GM10847 (cell line): ENCODE measurements around the gene PCBP3.

ENCODE experiments used
- POLR2A ChIP-seq: IDR thresholded peaks from 2 replicates; pipeline ENCODE4 v1.6.1; 2011; ENCODE audit not compliant: insufficient read length; ENCODE audit errors: extremely low read depth

PCBP3 gene

DNA sequence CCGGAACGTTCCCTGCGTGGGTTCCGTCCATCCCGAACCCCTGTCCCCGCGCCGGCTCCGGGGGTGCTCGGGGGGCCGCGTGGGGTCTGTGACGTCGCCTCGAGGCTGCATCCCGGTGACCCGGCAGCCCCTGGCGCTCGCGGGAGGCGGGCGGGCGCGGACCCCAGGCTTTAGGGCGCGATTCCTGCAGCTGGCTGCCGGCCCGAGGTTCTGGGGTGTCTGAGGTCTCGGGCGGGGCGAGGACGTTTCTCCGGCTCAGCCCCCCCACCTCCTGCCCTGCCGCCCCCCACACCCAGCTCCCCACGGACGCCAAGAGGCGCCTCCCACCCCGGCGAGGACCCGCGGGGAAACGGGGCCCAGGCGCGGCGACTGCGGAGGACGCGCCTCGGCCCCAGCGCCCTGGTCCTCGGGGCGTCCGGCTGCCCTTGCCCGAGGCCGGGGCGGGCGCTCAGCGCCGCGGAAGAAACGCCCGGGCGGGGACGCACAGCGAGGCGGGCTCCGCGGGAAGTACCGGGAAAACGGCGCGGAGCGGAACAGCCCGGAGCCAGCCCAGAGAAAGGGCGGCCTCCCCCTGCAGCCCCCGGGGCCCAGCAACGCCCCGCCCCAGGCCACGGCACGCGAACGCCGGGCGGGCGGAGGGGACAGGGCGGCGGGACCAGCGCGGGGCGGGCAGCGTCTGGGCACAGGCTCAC lies 1.3 kb upstream of the PCBP3 start:
- TF ChIP-seq POLR2A, result no peak

DNA sequence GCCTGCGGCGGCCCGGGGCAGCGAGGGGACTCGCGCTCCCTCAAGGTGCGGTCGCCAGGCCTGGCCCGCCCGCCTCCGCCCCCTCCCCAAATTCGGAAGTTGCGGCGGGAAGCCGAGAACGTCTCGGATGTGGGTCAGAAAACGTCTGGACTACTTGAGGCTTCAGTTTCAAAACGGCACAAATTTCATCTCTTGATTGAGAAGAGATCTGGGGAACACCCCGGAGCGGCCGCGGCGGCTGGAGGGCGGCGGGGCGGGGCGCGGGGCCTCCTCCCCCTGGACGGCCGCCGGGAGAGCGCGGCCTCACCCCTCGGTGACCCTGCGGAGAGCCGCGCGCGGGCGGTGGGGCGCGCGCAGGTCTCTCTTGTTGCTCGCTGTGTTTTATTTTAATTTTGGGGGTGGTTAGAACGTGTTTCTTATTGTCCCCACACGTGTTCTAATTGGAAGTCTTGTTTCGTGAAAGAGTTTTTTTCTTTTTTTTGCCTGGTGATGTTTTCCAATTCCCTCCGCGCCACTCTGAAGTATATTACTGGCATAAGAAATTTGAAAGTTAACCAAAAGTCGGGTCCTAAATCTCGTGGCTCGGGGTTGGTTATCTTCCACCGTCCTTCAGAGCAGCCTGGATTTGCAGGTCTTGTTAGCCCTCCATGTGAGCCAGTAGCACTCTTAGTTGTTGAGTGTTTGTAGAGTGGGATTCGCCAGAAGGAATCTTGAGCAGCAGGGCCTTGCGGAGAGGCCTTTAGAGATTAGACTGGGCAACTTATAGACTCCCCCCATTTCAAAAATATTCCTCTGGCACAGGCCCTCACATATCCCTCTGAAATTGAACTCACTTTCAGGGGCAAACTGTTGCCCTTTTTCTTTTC lies 749 bp downstream of the PCBP3 start:
- no peak for TF ChIP-seq POLR2A

DNA sequence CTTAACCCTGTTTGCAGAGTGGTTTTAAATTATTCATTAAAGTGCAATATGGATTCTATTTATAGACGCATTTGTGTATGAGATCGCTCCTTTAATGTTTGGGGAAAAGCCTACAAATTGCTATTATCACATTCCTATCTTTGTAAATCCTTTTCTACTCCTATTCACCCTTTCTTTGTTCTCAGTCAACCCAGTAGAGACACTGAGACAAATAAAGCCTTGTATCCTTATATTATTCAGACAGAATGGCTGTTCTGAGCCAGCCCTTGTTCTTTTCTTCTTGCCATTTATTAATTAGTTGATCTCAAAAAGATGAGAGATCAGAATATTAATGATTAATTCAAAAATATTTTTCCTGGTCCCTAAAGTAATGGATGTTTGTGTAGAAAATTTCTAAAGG lies 8.4 kb downstream of the PCBP3 start:
- TF ChIP-seq POLR2A, result no peak

DNA sequence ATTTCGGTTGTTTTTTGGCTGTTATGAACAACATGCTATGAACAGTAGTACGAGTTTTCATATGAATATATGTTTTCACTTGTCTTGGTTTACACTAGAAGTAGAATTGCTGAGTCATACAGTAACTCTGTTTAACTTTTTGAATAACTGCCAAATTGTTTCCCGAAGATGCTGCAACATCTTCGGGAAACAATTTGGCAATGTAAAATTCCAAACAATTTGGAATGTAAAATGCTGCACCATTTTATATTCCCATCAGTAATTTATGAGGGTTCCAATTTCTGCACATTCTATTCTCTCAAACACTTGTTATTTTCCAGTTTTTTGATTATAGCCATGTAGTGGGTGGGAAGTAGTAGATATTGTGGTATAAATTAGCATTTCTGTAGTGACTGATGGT lies 11.6 kb downstream of the PCBP3 start:
- TF ChIP-seq POLR2A, result no peak

DNA sequence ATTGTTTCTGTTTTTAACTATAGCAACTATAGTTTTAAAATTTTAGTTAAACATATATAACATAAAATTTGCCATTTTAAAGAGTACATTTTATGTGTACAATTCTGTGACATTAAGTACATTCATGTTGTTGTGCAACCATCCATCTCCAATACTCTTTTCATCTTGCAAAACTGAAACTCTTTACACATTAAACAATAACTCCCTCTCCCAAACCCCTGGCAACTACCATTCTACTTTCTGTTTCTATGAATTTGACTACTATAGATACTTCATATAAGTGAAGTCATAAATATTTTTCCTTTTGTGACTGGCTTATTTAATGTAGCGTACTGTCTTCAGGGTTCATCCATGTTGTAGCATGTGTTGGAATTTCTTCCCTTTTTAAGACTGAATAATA lies 25.9 kb downstream of the PCBP3 start:
- no peak for TF ChIP-seq POLR2A

DNA sequence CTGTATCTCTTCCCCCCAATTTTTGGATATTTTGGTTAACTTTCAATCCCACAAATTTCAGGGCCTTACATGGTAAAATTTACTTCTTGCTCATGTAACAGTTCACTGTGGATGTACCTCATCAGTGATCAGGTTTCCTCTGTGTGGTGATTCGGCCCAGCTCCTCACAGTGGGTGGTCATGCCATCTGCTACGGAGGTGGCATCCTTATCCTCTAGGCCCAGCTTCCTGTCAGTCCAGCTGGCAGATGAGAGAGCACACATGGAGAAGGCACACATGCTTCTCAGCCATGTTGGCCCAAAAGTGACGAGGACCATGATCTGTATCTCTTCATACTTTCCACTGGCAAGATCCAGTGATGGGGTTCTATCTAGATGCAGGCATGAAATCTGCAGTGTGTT lies 27.2 kb downstream of the PCBP3 start:
- no peak for TF ChIP-seq POLR2A

DNA sequence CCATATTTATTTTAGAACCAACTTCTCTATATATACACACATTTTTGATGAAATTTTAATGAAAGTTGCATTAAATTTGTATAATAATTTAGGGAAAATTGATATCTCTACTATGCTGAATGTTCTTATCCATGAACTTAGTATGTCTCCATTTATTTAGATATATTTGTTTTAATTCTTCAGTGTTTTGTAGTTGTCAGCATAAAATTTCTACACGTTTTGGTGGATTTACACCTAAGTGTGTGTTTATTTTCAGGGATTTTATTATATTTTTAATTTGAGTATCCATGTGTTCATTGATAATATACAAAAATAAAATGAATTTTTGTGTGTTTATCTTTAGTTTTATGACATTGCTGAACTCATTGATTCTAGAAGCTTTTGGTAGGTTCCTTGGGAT lies 36.7 kb downstream of the PCBP3 start:
- TF ChIP-seq POLR2A, result no peak

DNA sequence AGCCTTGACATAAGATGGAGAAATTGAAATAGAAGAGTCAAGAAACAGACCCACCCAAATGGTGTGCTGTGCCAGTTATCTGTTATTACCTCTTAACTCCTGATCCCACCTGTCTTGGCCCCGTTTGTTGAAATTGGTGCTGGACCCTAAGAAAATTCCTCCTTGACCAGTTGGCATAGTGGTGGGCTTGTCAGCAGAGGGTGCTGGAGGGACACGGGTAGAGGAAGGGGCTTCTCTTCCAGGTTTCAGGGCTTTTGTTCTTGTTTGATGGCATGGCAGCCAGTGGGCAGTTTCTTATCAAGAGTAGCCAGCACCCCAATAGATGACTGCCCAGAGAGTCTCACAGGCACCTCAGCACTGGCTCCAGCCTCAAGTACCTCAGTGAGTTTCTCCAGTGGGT lies 51.6 kb downstream of the PCBP3 start:
- no peak for TF ChIP-seq POLR2A

DNA sequence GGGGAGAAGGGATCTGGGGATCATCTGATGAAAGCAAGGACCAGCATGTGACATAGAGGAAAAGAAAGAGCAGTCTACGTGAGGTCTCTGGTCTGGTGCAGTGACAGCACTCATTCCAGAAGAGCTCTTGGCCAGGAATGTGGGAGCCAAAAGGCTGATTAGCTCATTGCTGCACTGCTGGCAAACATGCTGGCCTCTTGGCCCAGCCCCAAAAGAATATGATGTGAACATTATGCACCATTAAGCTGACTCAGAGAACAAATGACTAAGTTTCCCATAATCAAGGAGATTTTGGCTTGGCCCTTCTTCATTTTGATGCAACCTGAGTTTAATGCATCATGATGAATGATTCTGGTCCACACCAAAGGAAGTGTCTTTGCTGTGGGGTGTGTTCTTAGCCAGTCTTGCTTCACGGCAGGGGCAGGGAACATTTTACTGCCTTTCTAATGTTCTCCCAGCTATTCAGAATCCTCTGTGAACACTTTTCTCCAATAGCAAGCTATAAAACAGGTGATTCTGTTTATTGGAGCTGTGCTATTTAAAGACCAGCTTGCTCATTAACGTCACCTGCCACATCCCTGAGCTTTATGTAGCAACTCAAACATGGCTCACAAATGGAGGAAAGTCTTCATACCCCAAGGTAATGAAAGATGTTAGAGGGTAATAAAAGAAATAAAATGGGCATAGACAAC lies 55.1 kb downstream of the PCBP3 start:
- TF ChIP-seq POLR2A, result no peak

DNA sequence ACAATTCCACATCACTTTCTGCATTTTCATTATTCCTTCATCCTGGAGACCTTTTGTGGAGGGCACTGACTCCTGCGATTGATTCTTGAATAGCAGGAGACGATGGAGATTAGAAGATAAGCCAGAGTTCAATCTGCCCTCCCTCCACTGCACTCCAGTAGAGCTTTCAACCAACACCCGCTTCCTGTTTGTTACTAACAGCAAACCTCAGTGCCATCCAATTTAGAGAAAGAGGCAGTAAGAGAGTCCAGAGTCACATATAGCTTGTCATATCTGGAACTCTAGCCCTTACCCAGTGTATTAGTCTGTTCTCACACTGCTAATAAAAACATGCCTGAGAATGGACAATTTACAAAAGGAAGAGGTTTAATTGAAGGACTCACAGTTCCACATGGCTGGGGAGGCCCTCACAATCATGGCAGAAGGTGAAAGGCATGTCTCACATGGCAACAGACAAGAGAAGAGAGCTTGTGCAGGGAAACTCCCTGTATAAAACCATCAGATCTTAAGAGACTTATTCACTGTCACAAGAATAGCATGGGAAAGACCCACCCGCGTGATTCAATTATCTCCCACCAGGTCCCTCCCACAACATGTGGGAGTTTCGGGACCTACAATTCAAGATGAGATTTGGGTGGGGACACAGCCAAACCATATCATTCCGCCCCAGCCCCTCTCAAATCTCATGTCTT lies 55.9 kb downstream of the PCBP3 start:
- TF ChIP-seq POLR2A, result no peak

DNA sequence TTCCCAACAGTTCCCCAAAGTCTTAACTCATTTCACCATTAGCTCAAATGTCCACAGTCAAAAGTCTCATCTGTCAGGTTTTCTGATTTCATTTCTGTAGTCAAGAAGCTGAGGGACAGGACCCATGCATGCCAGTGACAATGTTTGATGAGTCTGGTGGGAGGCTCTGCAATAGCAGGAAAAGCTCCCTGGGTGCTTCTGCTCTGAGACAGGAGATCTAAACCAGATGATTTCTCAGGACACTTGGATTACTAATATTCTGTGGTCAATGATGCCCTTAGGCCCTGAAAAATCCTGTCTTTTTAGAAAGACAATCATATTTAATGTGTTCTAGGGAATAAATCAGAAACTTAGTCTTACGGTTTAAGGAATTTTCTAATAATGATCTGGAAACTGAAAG lies 56.4 kb downstream of the PCBP3 start:
- no peak for TF ChIP-seq POLR2A

DNA sequence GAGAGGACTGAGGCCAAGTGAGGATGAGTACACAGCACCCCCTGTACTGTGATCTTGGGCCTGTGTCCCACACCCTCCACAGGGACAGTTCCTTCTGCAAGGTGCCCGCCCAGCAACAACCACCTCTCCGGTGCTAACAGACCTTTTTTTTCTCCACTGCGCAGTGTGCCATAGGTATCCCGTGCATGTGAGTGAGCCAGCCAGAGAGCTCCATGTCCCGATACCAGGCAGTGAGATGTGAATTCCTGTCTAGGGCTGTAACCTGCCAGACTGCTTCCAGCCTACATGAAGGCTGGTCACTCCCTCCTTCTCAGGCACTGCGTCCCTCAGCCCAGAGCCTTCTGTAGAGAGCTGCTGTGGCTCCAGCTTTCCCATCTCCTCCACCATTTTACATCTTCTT lies 56.9 kb downstream of the PCBP3 start:
- no peak for TF ChIP-seq POLR2A

DNA sequence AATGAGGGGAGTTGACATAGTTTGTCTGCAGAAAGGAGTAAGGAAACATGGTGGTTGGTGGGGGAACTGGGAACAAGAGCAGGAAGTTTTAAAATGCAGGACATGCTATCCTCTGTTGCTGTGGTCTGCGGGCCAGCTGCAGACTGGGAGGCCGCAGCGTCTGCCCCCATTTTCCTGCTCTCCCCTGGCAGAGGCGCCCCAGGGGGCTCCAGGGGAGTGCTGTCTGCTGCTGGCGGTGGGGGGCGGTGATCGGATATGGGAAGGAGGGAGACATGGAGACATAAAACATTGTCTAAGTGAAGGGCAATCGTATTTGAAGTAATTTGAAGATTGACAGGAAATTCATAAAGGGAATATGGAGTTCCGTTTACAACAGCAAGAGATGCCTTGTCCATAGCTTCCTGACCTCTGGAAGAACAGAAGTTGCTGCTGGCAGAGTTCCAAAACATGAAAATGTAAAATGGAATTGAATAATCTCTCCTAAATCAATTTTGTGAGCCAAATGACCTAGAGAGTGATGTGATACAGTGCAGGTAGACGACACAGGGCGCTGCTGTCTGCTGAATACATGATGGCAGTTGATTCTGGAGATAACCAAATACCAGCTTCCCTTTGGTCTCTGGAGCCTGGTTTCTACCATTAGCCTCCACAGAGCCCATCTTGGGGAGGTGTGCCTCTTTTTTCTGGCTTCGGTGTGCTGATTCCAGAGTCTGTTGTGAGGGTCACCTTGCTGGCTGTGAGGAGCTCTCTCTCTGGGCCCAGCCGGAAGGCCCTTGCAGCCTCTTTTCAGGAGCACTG lies 61.0 kb downstream of the PCBP3 start:
- no peak for TF ChIP-seq POLR2A

DNA sequence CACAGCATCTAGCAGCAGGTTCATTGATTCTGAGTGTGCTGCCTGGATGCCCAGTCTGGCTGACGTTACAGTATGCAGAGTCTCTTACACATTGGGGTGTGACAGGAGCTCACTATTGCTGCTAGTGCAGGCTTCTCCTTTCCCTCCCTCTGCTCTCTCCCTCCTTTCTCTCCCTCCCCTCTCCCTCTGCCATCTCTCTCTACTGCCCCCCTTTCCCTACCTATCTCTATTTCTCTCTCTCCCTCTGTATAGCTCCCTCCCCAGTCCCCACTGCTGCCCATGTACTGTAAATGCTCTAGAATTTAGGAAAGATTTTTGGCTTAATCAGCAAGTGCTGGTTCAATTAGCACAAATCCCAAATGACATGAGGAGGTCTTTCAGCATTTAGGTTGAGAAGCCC lies 62.8 kb downstream of the PCBP3 start:
- no peak for TF ChIP-seq POLR2A

DNA sequence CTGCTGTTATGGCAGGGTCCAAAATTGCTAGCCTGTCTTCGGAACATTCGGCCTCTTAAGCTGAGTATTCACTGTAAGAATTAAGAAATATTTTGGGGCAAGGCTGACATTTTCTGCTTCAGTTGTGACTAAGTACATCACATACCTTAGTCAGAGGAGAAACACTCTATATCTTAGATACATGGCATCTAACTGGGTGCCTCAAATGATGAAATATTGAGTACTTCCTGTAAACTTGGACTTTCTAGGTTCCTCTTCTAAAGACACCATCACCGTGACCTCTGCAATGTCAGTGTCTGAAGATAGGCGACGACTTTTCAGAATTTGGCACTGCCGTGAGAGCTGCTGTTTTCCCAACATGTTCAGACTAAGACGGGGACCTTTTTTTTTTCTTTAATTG lies 65.6 kb downstream of the PCBP3 start:
- TF ChIP-seq POLR2A, result no peak

DNA sequence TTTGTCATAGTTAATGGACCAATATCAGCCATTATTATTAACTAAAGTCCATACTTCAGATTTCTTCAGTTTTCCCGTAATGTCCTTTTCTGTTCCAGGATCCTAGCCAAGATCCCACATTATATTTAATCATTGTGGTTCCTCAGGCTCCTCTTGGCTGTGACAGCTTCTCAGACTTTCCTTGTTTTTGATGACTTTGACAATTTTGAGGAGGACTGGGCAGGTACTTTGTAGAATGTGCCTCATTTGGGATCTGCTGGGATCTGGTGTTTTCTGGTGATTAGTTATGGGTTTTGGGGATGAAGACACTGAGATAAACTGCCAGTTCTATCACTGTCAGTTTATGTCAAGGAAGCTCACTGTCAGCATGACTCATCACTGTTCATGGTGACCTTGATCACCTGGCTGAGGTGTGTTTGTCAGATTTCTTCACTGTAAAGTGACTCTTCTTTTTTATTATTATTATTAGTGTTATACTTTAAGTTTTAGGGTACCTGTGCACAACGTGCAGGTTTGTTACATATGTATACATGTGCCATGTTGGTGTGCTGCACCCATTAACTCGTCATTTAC lies 66.3 kb downstream of the PCBP3 start:
- TF ChIP-seq POLR2A, result no peak
